ENCODE results near the gene LRRC4C.

LRRC4C gene

GRCh38 chr11:41254966-41255365, 204.5 kb downstream of the LRRC4C start:
- Histone ChIP-seq H3K79me2 (ENCODE audit: insufficient read depth, low read length) (no peaks in the 10 kb centered on the region), H3K4me1 (ENCODE audit: insufficient read depth, low read length) (no peaks in the 10 kb centered on the region), H3K9ac (ENCODE audit: low read depth, low read length) (no peak overlapping the region), H3K27ac (ENCODE audit: low read length) (no peak overlapping the region), H2AFZ (ENCODE audit: low read depth, low read length) (no peak overlapping the region), H3K9me3 (ENCODE audit: insufficient read depth, low read length, severe bottlenecking) (no peaks in the 10 kb centered on the region), H4K20me1 (ENCODE audit: insufficient read depth, low read length) (no peaks in the 10 kb centered on the region), H3K4me2 (ENCODE audit: insufficient read depth, low read length) (no peak overlapping the region), H3K27me3 (ENCODE audit: insufficient read depth, low read length, poor library complexity) (no peaks in the 10 kb centered on the region), H3K36me3 (ENCODE audit: insufficient read depth, low read length) (no peaks in the 10 kb centered on the region), H3K4me3 (ENCODE audit: low read depth in 1 of 2, low read length in 2 of 2) (no peak overlapping the region)
- DNase-seq: no peak
- TF ChIP-seq CTCF (IDR thresholded peaks at IDR 0.05; ENCODE audit: borderline replicate concordance, extremely low read depth, low read length, poor library complexity, severe bottlenecking) (no peak), EZH2 (IDR thresholded peaks at IDR 0.05; ENCODE audit: borderline replicate concordance, low read depth, low read length, severe bottlenecking) (no peak)
- ATAC-seq (ENCODE audit: insufficient read depth, low read depth): no peak

- H2AFZ ChIP-seq (ENCODE audit: low read depth, low read length): no peak overlapping the region
- no peaks in the 10 kb centered on the region for H4K20me1 ChIP-seq (ENCODE audit: insufficient read depth, low read length)
- no peak for ATAC-seq (ENCODE audit: insufficient read depth, low read depth)
- no peaks in the 10 kb centered on the region for H3K79me2 ChIP-seq (ENCODE audit: insufficient read depth, low read length)
- H3K27ac ChIP-seq (ENCODE audit: low read length): no peak overlapping the region
- TF ChIP-seq EZH2 (IDR thresholded peaks at IDR 0.05; ENCODE audit: borderline replicate concordance, low read depth, low read length, severe bottlenecking) (no peak), CTCF (IDR thresholded peaks at IDR 0.05; ENCODE audit: borderline replicate concordance, extremely low read depth, low read length, poor library complexity, severe bottlenecking) (no peak)
- no peak overlapping the region for H3K4me3 ChIP-seq (ENCODE audit: low read depth in 1 of 2, low read length in 2 of 2)
- DNase-seq: no peak
- H3K36me3 ChIP-seq (ENCODE audit: insufficient read depth, low read length): no peaks in the 10 kb centered on the region
- no peaks in the 10 kb centered on the region for H3K27me3 ChIP-seq (ENCODE audit: insufficient read depth, low read length, poor library complexity)
- no peak overlapping the region for H3K9ac ChIP-seq (ENCODE audit: low read depth, low read length)
- H3K9me3 ChIP-seq (ENCODE audit: insufficient read depth, low read length, severe bottlenecking): no peaks in the 10 kb centered on the region
- H3K4me1 ChIP-seq (ENCODE audit: insufficient read depth, low read length): no peaks in the 10 kb centered on the region
- H3K4me2 ChIP-seq (ENCODE audit: insufficient read depth, low read length): no peak overlapping the region
These were observed 209.0 kb downstream of the LRRC4C start for GRCh38 chr11:41250408-41250935.

- Histone ChIP-seq H3K9ac (ENCODE audit: low read depth, low read length) (no peak overlapping the region), H3K9me3 (ENCODE audit: insufficient read depth, low read length, severe bottlenecking) (no peaks in the 10 kb centered on the region), H3K4me2 (ENCODE audit: insufficient read depth, low read length) (no peak overlapping the region), H3K4me3 (ENCODE audit: low read depth in 1 of 2, low read length in 2 of 2) (no peak overlapping the region), H3K79me2 (ENCODE audit: insufficient read depth, low read length) (no peaks in the 10 kb centered on the region), H3K36me3 (ENCODE audit: insufficient read depth, low read length) (no peaks in the 10 kb centered on the region), H2AFZ (ENCODE audit: low read depth, low read length) (no peak overlapping the region), H3K27ac (ENCODE audit: low read length) (no peak overlapping the region), H3K4me1 (ENCODE audit: insufficient read depth, low read length) (no peaks in the 10 kb centered on the region), H4K20me1 (ENCODE audit: insufficient read depth, low read length) (no peaks in the 10 kb centered on the region), H3K27me3 (ENCODE audit: insufficient read depth, low read length, poor library complexity) (no peaks in the 10 kb centered on the region)
- no peak for ATAC-seq (ENCODE audit: insufficient read depth, low read depth)
- no peak for DNase-seq
- TF ChIP-seq CTCF (IDR thresholded peaks at IDR 0.05; ENCODE audit: borderline replicate concordance, extremely low read depth, low read length, poor library complexity, severe bottlenecking) (no peak), EZH2 (IDR thresholded peaks at IDR 0.05; ENCODE audit: borderline replicate concordance, low read depth, low read length, severe bottlenecking) (no peak)
These were observed 211.8 kb downstream of the LRRC4C start for GRCh38 chr11:41247621-41248020.

GRCh38 chr11:41246399-41246745, 213.1 kb downstream of the LRRC4C start:
- ATAC-seq (ENCODE audit: insufficient read depth, low read depth) (no peak), DNase-seq (no peak)
- no peak for TF ChIP-seq CTCF (IDR thresholded peaks at IDR 0.05; ENCODE audit: borderline replicate concordance, extremely low read depth, low read length, poor library complexity, severe bottlenecking)
- TF ChIP-seq EZH2 (IDR thresholded peaks at IDR 0.05; ENCODE audit: borderline replicate concordance, low read depth, low read length, severe bottlenecking): no peak
- H3K4me2 ChIP-seq (ENCODE audit: insufficient read depth, low read length): no peak overlapping the region
- H2AFZ ChIP-seq (ENCODE audit: low read depth, low read length): no peak overlapping the region
- H3K4me1 ChIP-seq (ENCODE audit: insufficient read depth, low read length): no peaks in the 10 kb centered on the region
- no peak overlapping the region for H3K4me3 ChIP-seq (ENCODE audit: low read depth in 1 of 2, low read length in 2 of 2)
- no peak overlapping the region for H3K27ac ChIP-seq (ENCODE audit: low read length)
- H3K9ac ChIP-seq (ENCODE audit: low read depth, low read length): no peak overlapping the region
- H3K79me2 ChIP-seq (ENCODE audit: insufficient read depth, low read length): no peaks in the 10 kb centered on the region
- H3K27me3 ChIP-seq (ENCODE audit: insufficient read depth, low read length, poor library complexity): no peaks in the 10 kb centered on the region
- no peaks in the 10 kb centered on the region for H3K36me3 ChIP-seq (ENCODE audit: insufficient read depth, low read length)
- no peaks in the 10 kb centered on the region for H3K9me3 ChIP-seq (ENCODE audit: insufficient read depth, low read length, severe bottlenecking)
- no peaks in the 10 kb centered on the region for H4K20me1 ChIP-seq (ENCODE audit: insufficient read depth, low read length)
